Heart right ventricle (tissue), 16 donors: ENCODE data around the gene CDHR5. TPM values are rescaled to one million over a fixed set of nuclear protein-coding genes. Genes with fewer than 3 reads are reported as not detected.

Experiments used
- ATAC-seq, 8 donors: fragments of 200-7000 bp; cut with Tn5 transposase; one replicate each; pipeline ENCODE4 v1.9.1; 2020; ENCODE audit warnings: mild to moderate bottlenecking in 8 of 8, moderate library complexity in 8 of 8, moderate number of reproducible peaks in 1 of 8
- DNase-seq, 2 donors: peaks; one replicate each; pipeline ENCODE4 v3.0.0-alpha.2; 2020
- H3K27ac ChIP-seq, 10 donors: fragments of 200-600 bp; sonication (generic) in 2 of 10; one replicate each; pipeline versions ENCODE4 v1.5.0 to v1.8.0; 2020 to 2022; ENCODE audit warnings: mild to moderate bottlenecking in 3 of 10
- H3K27me3 ChIP-seq, 7 donors: fragments of 200-600 bp; one replicate each; pipeline ENCODE4 v1.8.0; 2021 to 2022; ENCODE audit warnings: mild to moderate bottlenecking in 2 of 7
- H3K36me3 ChIP-seq, 9 donors: fragments of 200-600 bp; sonication (generic) in 1 of 9; one replicate each; pipeline versions ENCODE4 v1.5.0 to v1.8.0; 2020 to 2022; ENCODE audit warnings: mild to moderate bottlenecking in 2 of 9
- H3K4me1 ChIP-seq, 9 donors: fragments of 200-600 bp; sonication (generic) in 1 of 9; one replicate each; pipeline versions ENCODE4 v1.5.0 to v1.8.0; 2020 to 2022; ENCODE audit warnings: mild to moderate bottlenecking in 4 of 9
- H3K4me3 ChIP-seq, 10 donors: fragments of 200-600 bp; sonication (generic) in 2 of 10; one replicate each; pipeline versions ENCODE4 v1.5.0 to v1.8.0; 2020 to 2022; ENCODE audit warnings: mild to moderate bottlenecking in 7 of 10, moderate library complexity in 2 of 10
- H3K9me3 ChIP-seq, 11 donors: fragments of 200-600 bp in 10 of 11; sonication (generic) in 2 of 11; one replicate each; pipeline versions ENCODE4 v1.5.0 to v1.8.0; 2013 to 2022; ENCODE audit warnings: mild to moderate bottlenecking in 2 of 11, control low read depth in 1 of 11, moderate library complexity in 1 of 11
- CTCF ChIP-seq, 9 donors: fragments of 200-600 bp; sonication (generic) in 2 of 9; IDR thresholded peaks; one replicate each; pipeline versions ENCODE4 v1.5.0 to v1.8.0; 2021 to 2022; ENCODE audit warnings: antibody characterized with exemption in 9 of 9, mild to moderate bottlenecking in 5 of 9, moderate library complexity in 1 of 9
- WGBS, 2 donors: extraction: QIAGEN DNeasy Blood & Tissue Kit; methylation state at CpG; one replicate each; pipeline ENCODE4 v1.1.7; 2013; ENCODE audit warnings: inconsistent platforms in 1 of 2; 5-methylcytosine and 5-hydroxymethylcytosine counted together
- intact Hi-C, 10 donors: fragments of 100-400 bp; cut with DNase I; formaldehyde crosslinking; loops; one replicate each; pipeline versions ENCODE4 v1.11.1 to v1.14.2; 2022
- polyA plus RNA-seq, 2 donors: library from polyadenylated mRNA; stranded (reverse); fragments of 200-250 nt; gene quantifications; one replicate each; pipeline ENCODE4 v1.2.3, GENCODE V29; 2013
- total RNA-seq, 10 donors: library from RNA; stranded (reverse); fragmentation: NEBNext Ultra II Directional in 3 of 10; extraction: Animal tissue kit (Norgen Biotek cat#: 25700) in 3 of 10; gene quantifications; one replicate each; pipeline versions ENCODE4 v1.2.1 to v1.2.4, GENCODE V29; 2021 to 2023
- donor health status: Arrhythmogenic right ventricular cardiomyopathy.
- donor health status: ischemic (EF 13 %, LVEDD 7.1; RV severe dilation, severe dysfunction).
- donor health status: healthy with polysubstance abuse.
- donor health status: DM: no; HTN: yes; CAD: no.
- donor health status: DM: no; HTN: no; CAD: no.
- donor health status: ischemic (EF 25% LVEDD 6.9; RV normal size, moderate dysfunction).
- donor health status: ischemic (EF 25% LVEDD 5.7; RV mildly dilated, moderate dysfunction).
- donor health status: healthy.
- donor health status: DM: yes; HTN: yes; CAD: no.
- donor health status: Ischemic cardiomyopathy.
- donor health status: ischemic (EF 35%, LVEDD 5.7; RV mildly dilated, moderate dysfunction).
- donor health status: nonischemic (EF 11% LVEDD 7.7; RV severe dilation, severe dysfunction).
- donor health status: DM: yes; HTN: yes; CAD: no.
- donor health status: PGD.
- donor health status: ischemic (EF 29% LVEDD 5.4; RV normal size, mild dysfunction).
- donor health status: nonischemic (EF 23%, LVEDD 6.1; RV moderate dilation, normal function).

CDHR5 gene
- total and polyA plus RNA-seq, 12 donors: not detected

GRCh38 chr11:617912-618682 lies 6.7 kb downstream of the CDHR5 start:
- H3K4me3 ChIP-seq: no peak overlapping the region
- peaks cover 0 to 27% (median 3%) of the 10 kb centered on the region in 9 donors for H3K36me3 ChIP-seq
- no peak for TF ChIP-seq CTCF (IDR thresholded peaks at IDR 0.05)
- H3K27ac ChIP-seq: no peak overlapping the region
- ATAC-seq (no peak), DNase-seq (no peak)
- no peaks in the 10 kb centered on the region for H3K27me3 ChIP-seq
- 93 to 94% methylated on average over 25 of the region's 25 CpGs for WGBS, 2 donors
- peaks cover 12 to 36% (median 24%) of the 10 kb centered on the region in 9 donors for H3K4me1 ChIP-seq
- intact Hi-C loops: loop anchor here in 1 of 10 donors (5.0 kb wide), 1 partner anchor 41 kb away; the partner anchor contains the start of gene PHRF1
- no peaks in the 10 kb centered on the region for H3K9me3 ChIP-seq

- DNase-seq (peak in 1 of 2 donors; percentile 20), ATAC-seq (no peak)
- no peaks in the 10 kb centered on the region for H3K9me3 ChIP-seq
- H3K27ac ChIP-seq: no peak overlapping the region
- intact Hi-C loops: loop anchor here in 1 of 10 donors (5.0 kb wide), 1 partner anchor 40 kb away; the partner anchor contains the start of gene PHRF1
- 93 to 94% methylated on average over 52 to 57 of the region's 57 CpGs for WGBS, 2 donors
- H3K27me3 ChIP-seq: no peaks in the 10 kb centered on the region
- H3K4me3 ChIP-seq: no peak overlapping the region
- no peak for TF ChIP-seq CTCF (IDR thresholded peaks at IDR 0.05)
- peaks cover 13 to 40% (median 24%) of the 10 kb centered on the region in 9 donors for H3K4me1 ChIP-seq
- H3K36me3 ChIP-seq: peaks cover 0 to 32% (median 10%) of the 10 kb centered on the region in 9 donors
Measured at GRCh38 chr11:617199-617911, 7.4 kb downstream of the CDHR5 start.

DNA sequence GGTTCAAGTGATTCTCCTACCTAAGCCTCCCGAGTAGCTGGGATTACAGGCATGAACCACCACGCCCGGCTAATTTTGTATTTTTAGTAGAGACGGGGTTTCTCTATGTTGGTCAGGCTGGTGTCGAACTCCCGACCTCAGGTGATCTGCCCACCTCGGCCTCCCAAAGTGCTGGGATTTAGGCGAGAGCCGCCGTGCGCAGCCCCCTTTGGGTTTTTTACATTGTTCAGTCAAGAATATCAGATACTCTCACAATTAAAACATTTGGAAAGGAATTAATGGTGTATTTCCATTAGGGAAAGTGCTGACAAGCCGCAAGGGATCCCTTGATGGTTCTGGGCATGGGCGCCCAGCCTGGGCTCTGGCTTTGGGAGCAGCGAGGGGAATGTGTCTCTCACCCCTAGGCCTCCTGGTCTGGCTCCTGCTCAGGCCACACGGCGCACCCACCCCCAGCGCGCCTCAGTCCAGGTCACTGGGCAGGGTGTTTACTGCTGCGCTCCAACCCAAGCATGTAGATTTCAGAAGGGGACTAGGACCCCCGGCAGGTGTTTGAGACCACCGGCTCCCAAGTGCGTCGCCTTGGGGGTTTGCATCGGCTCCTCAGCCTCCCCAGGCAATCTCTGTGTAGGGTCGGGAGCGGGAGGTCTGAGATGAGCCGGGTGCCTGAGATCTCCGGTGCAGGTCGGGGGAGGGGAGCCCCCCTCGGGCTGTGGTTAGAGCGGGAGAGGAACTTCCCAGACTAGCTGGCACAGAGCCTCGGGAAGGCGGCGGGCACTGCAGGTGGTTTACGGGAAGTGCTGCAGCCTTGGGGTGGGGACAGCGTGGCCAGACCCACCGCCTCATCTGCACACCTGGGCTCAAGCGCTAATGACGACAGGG lies 8.2 kb downstream of the CDHR5 start:
- H3K4me1 ChIP-seq: peaks cover 13 to 40% (median 24%) of the 10 kb centered on the region in 9 donors
- H3K27me3 ChIP-seq: no peaks in the 10 kb centered on the region
- no peak for TF ChIP-seq CTCF (IDR thresholded peaks at IDR 0.05)
- H3K4me3 ChIP-seq: peak overlapping the region; percentile 33 to 86 (median 73)
- ATAC-seq (no peak), DNase-seq (no peak)
- peaks cover 0 to 37% (median 18%) of the 10 kb centered on the region in 9 donors for H3K36me3 ChIP-seq
- intact Hi-C loops: loop anchor here in 1 of 10 donors (5.0 kb wide), 1 partner anchor 39 kb away; the partner anchor contains the start of gene PHRF1
- no peaks in the 10 kb centered on the region for H3K9me3 ChIP-seq
- WGBS, 2 donors: 86 to 91% methylated on average over 39 of the region's 39 CpGs
- H3K27ac ChIP-seq: peak overlapping the region; percentile 74 to 99 (median 96)
